Activated CD8-positive, alpha-beta memory T cell treated with anti-CD3 and anti-CD28 coated beads, Interleukin-2, amount 50 U/mL, for 24 hours (primary cell): ENCODE data around the gene MTCL1.

Experiments used
- DNase-seq: peaks from one replicate; pipeline ENCODE4 v3.0.0-alpha.2; 2020; ENCODE audit errors: extremely low read depth

MTCL1 gene

DNA sequence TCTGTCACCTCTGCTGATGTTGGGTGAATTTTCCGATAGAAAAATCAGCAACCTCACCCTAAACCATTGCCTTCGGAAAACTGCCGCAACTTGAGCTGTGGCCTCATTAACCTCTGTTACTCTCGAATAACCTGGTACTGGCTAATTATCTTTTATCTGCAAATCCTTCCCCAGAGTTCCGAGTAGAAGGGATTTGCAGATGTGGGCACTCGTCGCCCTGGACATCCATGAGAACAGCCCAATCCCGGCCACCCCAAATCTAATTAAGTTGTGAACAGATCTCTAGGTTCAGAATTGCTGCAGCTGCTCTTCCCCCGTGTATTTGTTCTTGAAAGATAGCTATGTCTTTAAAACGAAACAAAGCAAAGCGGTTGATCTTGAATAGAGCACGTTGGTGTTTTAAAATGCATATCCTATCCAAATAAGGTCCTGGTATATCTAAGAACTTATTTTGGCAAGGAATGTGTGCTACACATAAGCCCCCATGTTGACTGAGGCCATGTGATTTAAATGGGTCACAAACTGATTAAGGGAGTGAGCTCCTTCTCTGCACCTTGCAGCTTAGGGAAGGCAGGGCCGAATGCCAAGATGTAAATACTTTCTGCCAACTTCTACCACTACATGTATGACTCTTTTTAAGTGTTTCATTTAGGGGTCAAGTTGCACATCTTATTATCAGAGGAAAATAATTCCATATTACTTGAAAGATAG, 88.2 kb downstream of the MTCL1 start:
- DNase-seq: no peak

DNA sequence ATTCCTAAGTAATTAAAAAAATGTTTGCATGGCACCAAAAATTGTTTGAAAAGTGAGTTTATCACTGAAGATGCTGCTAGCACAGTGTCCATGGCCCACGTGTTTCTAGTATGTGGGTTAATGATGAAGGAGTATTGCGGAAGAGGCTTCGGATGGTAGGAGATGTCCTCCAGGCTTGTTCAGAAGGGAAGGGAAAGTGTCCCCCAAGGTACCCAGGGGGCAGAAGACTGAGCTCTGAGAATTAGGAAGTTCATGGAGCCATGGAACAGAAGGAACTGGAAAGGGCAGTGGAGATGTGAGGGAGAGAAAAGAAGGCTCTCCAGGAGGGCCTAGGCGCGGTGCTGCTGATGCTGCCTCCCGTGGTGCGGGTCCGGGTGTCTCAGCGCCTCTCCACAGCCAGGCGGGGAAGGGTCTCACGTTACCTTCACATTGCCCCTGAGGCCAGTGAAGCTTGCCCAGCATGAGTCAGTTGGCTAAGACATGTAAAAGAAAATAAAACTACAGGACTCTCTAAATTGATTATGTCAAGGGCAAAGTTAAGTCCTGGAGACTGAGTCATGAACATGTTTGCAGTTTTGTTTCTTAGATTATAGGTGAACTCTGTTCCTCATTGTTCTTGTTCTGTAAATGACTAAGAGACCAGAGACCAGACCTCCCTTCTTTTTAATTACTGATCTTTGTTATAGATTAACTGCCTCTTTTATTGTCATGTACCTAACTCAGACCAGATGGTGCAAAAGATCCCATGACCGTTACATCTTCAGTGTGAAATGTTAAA, 89.0 kb downstream of the MTCL1 start:
- no peak for DNase-seq

DNA sequence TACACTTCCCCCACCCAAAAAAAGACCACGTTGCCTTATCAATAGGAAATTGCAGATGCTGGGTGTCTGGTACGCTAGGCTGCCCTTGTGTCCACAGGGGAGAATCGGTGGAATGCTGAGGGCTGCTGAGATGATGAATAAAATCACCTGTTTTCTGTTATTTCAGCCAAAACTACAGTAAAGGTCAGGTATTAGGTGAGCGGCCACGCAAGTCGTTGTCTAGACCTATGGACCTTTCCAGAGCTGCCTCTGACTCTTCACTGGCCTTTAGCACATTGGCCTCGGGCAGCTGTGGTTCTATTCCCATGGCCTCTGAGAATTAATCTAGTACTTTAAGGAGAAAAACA, 89.6 kb downstream of the MTCL1 start:
- no peak for DNase-seq

- no peak for DNase-seq
Observed at GRCh38 chr18:8795586-8796325, 90.4 kb downstream of the MTCL1 start.

- no peak for DNase-seq
Observed at GRCh38 chr18:8797206-8797605, 91.8 kb downstream of the MTCL1 start.

- no peak for DNase-seq
Observed at GRCh38 chr18:8799001-8799400, 93.6 kb downstream of the MTCL1 start.

DNA sequence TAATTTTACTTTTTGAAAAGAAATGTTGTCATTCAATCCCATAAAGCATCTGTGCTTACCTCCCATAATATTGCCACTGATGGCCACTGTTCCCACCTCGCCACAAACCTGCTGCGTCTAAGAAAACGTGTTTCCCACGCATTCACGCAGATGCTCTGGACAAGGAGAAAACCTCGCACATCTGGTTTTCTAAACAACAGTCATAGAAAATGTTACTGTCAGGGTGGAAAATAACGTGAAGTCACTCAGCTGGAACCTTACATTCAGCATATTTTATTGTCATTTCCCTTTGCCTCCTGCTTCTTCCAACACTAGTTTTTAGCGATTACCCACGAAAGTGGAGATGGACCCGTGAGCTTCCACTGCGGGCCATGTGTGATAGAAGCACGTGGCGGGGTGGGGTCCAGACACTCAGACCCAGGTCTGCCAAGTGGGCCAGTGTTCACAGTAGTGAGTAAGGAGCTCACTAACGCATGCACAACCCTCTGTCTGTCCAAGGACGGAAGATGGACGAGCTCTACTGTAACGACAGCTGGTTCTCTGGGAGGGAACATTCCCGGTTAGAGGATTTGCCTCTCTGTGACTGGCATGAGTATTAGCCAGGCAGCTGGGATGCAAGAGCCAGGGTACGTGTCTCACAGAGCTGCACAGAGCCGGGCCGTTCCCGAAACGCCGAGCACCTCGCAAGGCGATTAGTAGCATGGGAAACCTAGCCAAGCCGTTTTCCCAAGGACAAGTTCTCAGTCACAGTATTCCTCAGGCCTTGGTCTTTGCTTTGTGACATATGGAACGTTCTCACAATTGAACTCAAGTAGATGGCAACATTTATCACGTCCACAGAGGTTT, 94.5 kb downstream of the MTCL1 start:
- DNase-seq: no peak

DNA sequence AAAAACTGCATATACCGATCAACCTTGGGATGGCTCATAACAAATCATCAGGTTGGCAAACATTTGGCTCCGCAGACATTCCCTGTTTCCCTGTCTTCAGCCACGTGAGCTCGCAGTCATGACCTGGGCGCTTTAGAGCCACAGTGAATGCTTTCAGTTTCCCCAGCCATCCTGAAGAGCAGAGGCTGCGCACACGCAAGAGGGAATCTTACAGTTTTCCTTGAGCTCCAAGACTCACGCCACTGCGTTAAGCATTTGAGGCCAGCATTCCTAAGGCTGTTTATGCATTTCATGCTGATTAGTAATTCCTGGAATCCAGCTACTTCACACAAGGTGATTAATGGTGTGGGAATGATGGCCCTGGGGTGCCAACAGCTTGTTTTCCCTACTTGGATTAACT, 95.1 kb downstream of the MTCL1 start:
- DNase-seq: no peak

- no peak for DNase-seq
Observed at GRCh38 chr18:8800876-8801262, 95.5 kb downstream of the MTCL1 start.

- DNase-seq: no peak
Observed at GRCh38 chr18:8801263-8801901, 96.0 kb downstream of the MTCL1 start.

- DNase-seq: no peak
Observed at GRCh38 chr18:8802017-8802672, 96.8 kb downstream of the MTCL1 start.

DNA sequence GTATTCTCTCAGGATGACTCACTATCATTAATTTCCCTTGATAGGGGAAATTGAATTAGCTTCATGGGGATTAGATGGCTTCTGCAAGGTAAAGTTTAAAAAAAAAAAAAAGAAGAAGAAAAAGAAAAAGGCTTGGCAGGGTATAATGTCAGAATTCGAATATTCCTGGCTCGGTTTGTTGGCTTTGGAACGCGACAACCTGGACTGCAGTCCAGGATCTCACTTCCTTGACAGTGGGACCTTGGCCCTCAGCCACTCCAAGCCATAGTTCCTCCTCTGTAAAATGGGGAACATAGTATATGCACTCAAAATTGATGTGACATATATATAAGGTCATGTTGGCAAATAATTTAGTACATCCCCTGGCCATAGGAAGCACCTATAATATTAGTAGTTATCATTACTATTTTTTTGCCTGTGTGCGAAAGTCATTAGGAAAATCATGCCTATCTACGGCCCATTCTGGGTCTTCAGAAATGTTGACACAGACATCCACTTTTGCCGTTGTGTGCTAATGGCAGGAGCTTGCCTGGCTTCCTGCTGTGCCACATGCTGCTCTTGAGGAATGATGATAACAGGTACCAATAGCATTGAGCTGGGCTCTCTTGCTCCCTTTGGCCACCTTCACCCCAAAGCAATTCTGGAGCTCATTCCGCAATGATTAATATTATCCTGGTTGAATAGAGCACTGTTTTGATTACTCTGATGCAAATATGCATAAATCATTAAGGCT, 97.9 kb downstream of the MTCL1 start:
- no peak for DNase-seq

- DNase-seq: no peak
Observed at GRCh38 chr18:8803957-8804356, 98.6 kb downstream of the MTCL1 start.

- no peak for DNase-seq
Observed at GRCh38 chr18:8805552-8805951, 100.2 kb downstream of the MTCL1 start.

GRCh38 chr18:8806100-8806797, 100.9 kb downstream of the MTCL1 start:
- DNase-seq: no peak

GRCh38 chr18:8806798-8807487, 101.6 kb downstream of the MTCL1 start:
- DNase-seq: no peak

GRCh38 chr18:8807488-8807805, 102.1 kb downstream of the MTCL1 start:
- no peak for DNase-seq

GRCh38 chr18:8808001-8808400, 102.6 kb downstream of the MTCL1 start:
- DNase-seq: no peak

- no peak for DNase-seq
Observed at GRCh38 chr18:8809514-8809913, 104.2 kb downstream of the MTCL1 start.
